Stimulated activated CD8-positive, alpha-beta memory T cell treated with anti-CD3 and anti-CD28 coated beads, Interleukin-12 subunit alpha, Interleukin-12 subunit beta, amount 100 ng/mL, for 1 hour (primary cell): ENCODE measurements around the gene HIGD1B.
A peak's percentile ranks its signal among the peaks of the same experiment; 100 is the strongest.

Experiments
- DNase-seq: peaks from one replicate; pipeline ENCODE4 v3.0.0-alpha.2; 2020; ENCODE audit warnings: low read depth

The HIGD1B gene

DNA sequence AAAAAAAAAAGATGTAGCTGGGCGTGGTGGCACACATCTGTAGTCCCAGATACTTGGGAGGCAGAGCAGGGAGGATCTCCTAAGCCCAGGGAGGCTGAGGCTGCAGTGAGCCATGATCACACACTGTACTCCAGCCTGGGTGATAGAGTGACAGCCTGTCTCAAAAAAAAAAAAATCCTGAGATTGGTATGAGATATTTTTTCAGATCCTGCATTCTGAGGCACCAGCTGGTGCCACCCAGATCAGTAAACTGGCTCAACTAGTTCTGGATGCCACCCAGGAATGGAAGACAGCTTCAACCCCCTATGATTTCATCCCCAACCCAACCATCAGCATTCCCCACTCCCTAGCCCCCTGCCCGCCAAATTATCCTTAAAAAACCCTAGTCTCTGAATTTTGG is 10.5 kb upstream of the HIGD1B start:
- DNase-seq = no peak

DNA sequence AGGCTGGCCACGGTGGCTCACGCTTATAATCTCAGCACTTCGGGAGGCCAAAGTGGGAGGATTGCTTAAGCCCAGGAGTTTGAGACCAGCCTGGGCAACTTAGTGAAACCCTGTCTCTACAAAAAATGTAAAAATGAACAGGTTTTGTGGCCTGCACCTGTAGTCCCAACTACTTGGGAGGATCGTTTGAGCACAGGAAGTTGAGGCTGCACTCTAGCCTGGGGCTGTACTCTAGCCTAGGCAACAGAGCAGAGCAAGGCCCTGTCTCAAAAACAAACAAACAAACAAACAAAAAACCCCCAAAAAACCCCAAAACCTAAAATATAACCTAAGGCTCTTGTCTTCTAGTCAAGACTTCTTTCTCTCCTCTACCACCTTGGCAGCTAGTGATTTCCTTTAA is 7.4 kb upstream of the HIGD1B start:
- DNase-seq = no peak

DNA sequence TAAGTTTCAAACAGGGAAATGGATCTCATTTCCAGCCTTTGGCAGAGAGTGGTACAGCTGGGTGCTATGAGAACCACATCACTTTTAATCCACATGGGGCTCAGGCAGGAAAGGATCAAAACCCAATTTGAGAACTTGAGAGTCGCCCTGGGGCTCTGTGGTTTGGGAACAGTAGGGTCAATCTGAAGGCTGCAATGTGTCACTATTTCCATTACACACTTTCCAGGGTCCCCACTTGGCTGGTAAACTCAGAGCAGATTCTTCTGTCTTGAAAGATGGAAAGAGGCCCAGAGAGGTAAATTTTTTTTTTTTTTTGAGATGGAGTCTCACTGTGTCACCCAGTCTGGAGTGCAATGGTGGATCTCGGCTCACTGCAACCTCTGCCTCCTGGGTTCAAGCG is 6.7 kb upstream of the HIGD1B start:
- no peak for DNase-seq

DNA sequence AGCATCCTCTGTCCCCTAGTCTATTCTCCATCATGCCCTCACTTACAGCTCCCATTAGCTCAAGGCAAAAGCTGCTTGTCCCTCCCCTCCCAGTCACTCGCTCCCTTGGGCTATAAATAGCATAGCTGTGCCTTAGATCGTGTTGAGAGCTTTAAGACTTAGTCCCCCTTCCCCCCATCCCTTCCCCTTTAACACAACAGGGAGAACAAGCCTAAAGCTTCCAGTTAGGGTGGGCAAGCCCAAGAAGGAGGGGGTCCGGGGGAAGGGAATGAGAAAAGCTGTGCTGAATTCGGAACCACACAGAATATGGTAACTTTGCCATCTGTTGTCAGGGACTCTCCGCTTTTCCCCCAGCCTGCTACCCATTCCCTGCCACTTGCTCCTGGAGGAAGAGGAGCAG is 4.9 kb upstream of the HIGD1B start:
- no peak for DNase-seq

DNA sequence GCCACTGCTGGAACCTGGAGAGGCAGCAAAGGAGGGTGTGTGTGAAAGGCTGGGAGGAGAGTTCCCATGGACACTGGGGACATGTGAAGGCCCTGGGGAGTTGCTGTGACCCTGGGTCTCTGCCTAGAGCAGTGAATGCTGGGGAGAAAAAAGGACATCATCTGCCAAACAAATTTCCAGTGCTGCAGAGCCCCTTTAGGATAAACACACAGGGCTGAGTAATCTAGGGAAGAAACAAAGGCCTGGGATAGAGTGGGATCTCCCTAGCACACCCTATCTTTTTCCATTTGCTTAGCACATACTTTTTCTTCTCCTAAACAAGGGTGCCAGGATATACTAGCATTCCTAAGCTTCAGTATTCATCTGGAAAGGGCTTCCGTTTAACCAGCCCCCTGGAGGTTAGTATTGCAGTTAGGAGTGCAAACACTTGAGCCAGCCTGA is 3.3 kb upstream of the HIGD1B start:
- no peak for DNase-seq

DNA sequence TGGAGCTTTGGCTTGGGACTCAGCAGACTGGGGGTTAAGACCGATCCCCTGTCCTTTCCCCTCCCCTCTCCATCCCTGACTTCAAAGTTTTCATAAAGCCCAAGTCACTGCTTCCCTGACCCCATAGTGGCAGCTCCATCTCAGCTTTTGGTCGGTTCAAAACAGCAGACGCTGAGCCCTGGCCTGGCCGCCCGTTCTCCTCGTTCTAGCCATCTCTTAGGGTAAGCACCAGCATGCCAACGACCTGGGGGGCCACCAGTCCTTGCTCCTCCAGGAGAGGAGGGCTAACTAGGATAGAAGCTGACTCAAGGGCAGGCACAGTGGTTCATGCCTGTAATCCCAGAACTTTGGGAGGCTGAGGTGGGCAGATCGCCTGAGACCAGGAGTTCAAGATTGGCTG is 1.5 kb upstream of the HIGD1B start:
- no peak for DNase-seq

DNA sequence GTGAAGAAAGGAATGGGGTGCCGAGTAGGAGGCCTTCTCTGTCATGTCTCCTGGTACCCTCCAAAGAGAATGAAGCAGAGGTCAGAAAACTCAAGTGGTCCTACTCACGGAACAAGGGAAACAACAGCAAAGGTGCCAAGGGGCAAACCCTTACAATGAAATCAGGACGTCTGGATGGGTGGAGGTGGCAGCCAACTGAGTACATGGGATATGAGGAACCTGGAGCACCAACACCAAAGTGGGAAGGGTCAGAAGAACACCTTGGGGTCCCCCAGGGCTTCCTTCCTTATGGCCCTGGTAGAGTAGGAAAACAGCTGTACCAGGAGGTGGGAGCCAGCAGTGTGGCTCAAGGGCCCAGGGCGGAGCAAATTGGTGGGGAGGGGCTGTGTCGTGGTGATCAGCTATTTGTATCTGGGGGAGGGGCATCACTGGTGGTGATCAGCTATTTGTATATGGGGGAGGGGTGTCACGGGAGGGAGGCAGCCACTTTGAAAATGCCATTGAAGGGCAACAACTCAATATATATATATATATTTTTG is 643 bp downstream of the HIGD1B start:
- no peak for DNase-seq

DNA sequence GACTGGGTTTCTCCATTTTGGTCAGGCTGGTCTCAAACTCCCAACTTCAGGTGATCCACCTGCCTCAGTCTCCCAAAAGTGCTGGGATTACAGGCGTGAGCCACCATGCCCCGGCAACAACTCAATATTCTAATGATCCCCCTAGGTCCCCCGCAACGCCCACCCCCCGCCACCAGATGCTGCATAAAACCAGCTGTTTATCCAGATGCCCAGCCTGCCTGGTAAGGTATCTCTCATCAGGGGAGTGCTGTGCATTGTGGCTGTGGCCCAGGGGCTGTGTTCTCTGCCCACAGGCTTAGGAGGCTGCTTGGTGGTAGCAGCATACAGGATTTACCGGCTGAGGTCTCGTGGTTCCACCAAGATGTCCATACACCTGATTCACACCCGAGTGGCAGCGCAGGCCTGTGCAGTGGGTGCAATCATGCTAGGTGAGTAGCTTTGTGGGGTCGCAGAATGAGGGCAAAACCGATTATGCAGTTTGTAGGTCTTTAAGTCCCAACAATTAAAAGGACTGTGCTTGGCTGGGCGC is 1.3 kb downstream of the HIGD1B start:
- no peak for DNase-seq

DNA sequence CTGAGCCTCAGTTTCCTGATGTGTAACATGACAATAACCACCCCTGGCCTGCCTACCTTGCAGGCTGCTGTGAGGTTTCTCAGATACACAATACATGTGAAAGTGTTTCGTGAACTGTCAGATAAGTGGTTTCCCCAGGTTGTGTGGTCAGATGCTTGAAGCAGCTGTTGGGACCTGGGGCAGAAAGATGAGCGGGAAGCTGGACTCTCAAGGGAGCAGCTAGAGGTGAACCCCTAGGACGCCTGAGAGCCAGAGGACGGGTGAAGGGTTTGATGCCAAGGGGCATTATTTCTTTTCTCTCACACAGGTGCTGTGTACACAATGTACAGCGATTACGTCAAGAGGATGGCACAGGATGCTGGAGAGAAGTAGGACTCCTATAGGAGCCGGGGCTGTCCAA is 2.3 kb downstream of the HIGD1B start:
- DNase-seq = no peak

DNA sequence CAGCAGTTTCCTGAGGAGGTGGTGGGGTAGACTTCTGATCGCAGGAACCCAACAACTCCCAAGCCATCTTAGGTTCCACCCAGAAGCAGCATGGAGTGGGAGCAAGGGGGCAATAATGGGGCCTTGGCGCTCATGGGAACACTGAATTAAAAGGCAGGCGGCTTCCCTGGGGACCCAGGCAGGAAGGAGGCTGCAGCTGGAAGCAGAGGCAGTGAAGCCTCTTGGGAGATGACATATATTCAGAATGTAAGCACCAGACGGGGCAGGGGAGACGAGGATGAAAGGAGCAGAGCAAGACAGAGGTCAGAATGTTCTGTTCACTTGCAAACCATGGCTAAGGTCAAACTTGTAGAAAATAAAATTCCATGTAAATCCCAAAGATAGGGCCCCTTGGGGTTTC is 2.9 kb downstream of the HIGD1B start:
- DNase-seq = no peak

DNA sequence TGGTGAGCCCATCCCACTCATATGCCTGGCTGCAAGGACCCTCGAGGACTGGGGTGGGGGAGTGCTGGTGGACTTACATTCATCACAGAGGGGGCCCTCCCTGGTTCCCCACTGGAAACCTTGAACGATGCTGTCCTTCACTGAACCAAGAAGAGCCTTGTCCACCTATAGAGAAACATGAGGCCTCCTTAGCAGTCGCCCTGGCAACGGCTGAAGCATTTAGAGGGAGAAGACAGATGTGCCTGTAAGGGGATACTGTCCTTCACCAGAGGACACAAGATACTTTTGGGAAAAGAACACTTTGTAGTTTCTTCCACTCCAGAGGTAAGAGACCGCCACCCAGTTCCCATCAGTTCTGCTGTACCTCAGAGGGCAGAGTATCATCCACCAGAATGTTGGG is 6.5 kb downstream of the HIGD1B start:
- no peak for DNase-seq

DNA sequence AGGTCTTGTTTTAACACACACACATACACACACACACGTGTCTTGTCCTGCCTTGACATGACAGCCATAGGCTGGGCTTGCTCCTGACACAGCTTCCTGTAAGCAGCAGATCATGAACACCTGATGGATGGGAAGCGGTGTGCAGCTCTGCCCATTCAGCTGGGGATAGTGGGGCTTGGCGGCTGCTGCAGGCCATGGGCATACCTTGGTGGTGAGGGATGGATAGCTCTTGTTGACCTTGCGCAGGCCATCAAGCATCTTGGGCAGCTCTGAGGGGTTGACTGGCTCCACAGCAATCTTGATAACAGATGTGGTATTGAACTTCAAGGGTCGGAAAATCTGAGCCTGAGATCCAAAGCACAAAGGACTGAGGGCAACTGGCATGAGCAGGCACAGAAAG is 12.0 kb downstream of the HIGD1B start:
- no peak for DNase-seq

DNA sequence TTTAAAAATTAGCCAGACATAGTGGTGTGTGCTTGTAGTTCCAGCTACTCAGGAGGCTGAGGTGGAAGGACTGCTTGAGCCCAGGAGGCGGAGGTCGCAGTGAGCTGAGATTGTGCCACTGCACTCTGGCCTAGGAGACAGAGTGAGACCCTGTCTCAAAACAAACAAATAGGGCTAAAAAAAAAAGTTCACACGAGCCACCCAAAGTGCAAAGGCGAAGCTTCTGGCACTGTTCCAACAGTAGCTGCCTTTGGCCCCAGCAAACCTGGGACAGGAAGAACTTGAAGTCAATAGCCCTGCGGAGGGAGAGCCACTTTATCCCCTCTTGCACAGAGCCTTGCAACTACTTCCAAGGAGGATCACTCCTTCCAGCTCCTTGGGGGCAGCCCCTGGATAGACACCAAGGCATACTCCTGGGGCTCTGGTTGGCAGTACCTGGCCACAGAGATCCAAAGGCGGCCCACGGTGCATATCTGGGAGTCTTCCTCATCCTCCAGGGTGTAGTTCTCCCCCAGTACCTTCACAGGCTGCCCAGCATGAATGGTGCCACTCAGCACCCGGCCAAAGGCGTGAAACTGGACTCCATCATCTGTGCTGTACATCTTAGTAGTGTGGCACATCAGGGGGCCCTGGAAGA is 14.7 kb downstream of the HIGD1B start:
- DNase-seq = no peak

DNA sequence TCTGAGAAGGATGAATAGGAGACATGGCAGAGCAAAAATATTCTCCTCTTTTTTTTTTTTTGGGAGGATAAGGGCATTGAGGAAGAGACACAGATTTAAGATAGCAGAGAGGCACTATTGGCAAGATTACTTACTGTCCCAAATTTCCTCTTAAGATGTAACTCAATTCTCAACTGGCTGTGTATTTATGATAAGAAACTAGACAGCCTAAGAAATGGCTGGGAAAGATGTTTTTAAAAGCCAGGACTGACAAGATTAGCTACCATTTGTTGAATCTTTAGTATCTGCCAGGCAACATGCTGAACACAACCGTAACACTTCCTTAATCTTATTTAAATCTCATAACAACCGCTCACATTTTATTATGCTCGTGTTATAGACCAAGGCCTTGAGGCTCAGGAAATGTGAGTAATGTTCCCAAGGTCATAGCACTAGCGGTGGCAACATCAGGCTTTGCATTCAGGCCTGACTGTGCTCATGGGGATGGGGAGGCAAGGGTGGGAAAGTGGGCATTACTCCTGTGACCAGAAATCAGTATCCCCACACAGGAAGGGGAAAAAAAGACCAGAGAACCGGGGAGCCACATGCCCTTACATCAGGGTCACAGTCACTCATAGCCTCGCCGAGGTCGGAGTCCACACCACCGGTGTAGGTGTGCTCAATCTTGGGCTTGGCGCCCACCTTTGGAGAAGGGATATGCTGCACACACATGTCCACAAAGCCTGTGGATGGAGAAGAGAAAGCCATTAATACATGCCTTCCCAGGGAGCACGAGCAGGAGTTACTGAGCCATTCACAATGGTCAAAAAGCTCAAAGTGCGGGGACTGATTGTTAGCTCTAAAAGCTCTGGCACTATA is 15.6 kb downstream of the HIGD1B start:
- no peak for DNase-seq

DNA sequence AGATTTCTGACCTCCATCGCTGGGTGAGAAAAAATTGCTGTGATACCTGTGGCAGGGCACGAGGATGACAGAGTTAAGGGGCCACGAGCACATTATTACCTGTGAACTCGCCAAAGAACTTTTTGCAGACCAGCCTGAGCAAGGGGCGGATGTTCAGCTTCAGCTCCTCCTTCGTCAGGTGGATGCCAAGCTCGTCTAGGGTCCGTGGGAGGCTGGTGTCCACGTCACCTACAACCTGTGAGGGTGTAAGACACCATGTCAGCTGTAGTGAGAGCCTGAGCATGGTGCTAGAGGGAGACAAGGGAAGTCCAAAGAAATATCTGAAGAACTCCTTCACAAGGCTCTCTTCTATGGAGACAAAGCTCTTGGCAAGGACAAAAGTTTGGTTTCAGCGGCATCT is 17.1 kb downstream of the HIGD1B start:
- DNase-seq = no peak

DNA sequence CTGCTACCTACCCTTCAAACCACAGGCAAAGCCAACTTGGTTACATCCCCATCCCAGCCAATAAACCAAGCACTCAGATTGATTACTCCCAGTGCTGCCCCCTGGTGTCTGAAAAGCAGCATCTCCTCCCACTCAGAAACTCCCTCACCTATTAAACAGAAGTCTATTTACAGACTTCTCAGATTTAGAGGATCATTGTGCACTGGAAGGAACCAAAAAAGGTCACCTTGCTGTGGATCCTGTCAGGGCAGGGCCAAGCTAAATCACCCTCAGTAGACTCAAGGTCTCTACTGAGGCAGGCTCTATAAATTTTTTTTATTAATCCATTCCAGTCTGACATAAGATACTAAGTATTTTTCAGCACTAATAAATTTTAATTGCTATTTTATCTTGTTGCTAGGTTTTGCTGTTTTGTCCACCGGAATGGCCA is 17.6 kb downstream of the HIGD1B start:
- peak; percentile 64 for DNase-seq

DNA sequence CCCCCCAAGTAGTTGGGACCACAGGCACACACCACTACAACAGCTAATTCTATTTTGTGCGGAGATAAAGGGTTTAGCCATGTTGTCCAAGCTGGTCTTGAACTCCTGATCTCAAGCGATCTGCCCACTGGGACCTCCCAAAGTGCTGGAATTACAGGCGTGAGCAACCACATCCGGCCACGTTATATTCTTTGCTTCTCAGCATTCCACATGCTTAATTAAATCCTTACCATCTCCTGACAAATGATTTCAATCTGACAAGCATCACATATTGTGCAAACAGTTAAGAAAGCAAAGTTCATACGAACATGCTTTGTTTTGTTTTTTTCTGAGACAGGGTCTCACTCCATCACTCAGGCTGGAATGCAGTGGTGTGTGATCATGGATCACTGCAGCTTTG is 18.2 kb downstream of the HIGD1B start:
- DNase-seq = no peak

DNA sequence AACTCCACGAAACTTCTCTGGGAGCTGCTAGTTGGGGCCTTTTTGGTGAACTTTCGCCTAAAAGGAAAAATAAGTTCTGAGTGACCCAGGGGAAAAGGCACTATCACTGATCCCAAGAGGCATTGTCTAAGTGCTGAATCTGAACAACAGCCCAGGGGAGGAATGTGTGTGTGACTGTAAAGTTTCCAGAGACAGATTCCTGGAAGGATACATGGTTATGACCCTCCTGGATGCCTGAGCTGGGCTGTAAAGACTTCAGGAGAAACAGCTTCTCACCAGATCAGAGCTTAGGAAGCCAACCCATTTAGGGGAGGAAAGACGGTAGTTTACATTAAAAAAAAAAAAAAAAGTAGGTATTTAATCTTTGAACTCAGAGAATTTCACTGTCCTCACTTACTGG is 20.2 kb downstream of the HIGD1B start:
- no peak for DNase-seq

DNA sequence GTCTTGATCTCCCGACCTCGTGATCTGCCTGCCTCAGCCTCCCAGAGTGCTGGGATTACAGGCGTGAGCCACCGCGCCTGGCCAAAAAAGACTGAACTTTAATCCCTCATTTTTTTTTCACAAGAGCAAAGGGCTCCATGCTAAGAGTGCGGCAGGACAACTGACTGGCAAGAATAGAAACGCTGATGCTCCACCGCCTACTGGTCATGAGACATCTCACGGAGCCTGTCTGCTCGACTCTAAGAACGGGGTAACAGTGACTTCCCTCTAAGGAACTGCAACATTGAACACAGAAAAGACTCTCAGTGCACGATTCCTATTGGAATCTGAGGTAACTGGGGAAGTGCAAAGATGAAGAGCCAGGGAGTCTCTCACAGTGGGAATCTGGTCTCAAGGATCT is 23.9 kb downstream of the HIGD1B start:
- DNase-seq = no peak

DNA sequence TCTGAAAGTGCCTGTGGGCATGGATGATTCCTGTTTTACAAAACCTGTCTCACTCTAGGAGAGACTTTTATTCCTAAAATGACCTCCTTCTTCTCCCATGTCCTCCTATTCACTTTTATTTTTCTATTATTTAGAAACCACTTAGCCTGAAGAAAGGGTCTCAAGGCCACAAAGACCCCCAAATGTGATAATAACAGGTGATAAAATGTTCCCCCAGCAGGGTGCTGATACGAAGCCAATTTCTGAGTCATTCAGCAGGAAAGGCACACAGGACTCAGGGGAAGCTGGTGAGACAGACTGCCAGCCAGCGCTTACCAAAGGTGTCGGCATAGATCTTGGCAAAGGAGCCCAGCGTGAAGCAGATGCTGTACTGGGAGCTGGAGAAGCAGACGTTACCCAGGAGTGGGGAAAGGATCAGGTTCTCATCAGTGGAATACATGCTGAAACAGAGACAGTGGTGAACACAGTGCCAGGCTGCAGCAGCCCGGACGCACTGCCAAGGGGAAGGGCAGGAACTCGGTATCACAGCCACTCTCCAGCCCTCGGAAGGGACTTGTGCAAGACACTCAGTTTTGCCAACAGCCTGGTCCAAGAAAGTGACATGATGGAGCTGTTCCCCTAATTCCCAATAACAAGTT is 24.6 kb downstream of the HIGD1B start:
- no peak for DNase-seq

DNA sequence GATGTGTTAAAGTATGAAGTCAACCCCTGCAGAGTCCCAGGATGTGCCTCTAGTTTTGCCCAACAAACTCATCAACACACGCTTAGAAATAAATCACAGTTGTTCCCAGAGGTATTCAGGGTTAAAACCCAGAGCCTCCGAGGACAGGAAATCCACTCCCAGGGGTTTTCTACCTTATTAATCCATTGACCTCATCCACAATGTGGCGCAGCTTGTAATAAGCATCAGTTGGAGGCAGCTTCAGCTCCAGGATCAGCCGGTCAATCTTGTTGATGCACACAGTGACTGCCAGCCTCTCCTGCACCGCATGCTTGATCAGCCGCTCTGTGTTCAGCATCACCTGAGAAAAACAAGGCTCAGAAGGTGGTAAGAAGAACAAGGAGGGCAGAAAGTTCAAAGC is 28.1 kb downstream of the HIGD1B start:
- no peak for DNase-seq

DNA sequence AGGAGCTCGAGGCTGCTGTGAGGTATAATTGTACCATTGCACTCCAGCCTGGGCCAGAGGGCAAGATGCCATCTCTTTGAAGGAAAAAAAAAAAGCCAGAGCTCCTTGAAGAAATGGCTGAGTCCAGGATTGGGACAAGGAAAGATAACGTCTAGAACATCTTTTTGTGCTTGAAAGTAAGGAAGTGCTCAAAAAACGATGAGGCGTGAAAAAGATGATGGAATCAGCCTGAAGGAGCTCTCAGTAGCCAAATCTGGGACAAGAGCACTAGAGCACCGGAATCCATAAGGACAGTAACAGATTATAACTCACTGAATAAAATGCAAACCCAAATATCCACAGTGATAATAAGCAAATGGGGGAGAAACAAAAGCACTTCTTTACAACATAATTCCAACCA is 29.4 kb downstream of the HIGD1B start:
- no peak for DNase-seq
